GM20000 (cell line): Measurements from ENCODE around the gene ZC3H4.

ENCODE experiments used
- DNase-seq: peaks from one replicate; pipeline ENCODE4 v3.0.0; 2012; ENCODE audit warnings: low spot score
- TF ChIP-seq, protein P1 (sequence below): IDR thresholded peaks from 2 replicates; pipeline ENCODE4 v1.5.1; 2012; ENCODE audit warnings: mild to moderate bottlenecking, control low read depth; ENCODE audit errors: extremely low read depth, missing control alignments

ZC3H4 gene

GRCh38 chr19:47022140-47022536, 91.4 kb downstream of the ZC3H4 start:
- TF ChIP-seq, protein P1, sequence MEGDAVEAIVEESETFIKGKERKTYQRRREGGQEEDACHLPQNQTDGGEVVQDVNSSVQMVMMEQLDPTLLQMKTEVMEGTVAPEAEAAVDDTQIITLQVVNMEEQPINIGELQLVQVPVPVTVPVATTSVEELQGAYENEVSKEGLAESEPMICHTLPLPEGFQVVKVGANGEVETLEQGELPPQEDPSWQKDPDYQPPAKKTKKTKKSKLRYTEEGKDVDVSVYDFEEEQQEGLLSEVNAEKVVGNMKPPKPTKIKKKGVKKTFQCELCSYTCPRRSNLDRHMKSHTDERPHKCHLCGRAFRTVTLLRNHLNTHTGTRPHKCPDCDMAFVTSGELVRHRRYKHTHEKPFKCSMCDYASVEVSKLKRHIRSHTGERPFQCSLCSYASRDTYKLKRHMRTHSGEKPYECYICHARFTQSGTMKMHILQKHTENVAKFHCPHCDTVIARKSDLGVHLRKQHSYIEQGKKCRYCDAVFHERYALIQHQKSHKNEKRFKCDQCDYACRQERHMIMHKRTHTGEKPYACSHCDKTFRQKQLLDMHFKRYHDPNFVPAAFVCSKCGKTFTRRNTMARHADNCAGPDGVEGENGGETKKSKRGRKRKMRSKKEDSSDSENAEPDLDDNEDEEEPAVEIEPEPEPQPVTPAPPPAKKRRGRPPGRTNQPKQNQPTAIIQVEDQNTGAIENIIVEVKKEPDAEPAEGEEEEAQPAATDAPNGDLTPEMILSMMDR, result no peak
- DNase-seq, result peak; percentile 38

DNA sequence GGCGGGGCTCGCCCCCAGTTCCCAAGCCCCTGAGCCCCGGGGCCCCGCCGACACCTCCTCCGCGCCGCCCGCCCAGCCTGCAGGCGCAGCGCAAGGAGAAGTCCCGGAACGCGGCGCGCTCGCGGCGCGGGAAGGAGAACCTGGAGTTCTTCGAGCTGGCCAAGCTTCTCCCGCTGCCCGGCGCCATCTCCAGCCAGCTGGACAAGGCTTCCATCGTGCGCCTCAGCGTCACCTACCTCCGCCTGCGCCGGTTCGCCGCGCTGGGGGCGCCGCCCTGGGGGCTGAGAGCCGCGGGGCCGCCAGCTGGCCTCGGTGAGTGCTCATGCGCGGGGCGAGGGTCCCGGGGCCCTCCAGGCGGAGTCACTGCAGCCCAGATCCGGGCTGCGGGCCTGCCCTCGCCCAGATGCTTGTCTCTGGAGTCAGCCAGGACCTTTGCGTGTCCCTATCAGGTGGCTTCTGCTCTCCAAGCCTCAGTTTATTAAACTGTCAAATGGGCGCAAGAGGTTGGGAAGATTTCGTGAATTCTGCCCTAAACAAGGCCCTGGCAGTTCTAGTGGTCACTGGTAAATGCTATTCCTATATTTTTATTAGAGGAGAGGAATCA, 91.9 kb downstream of the ZC3H4 start:
- TF ChIP-seq, protein P1, result no peak
- DNase-seq, result peak; percentile 38

GRCh38 chr19:47020992-47021496, 92.5 kb downstream of the ZC3H4 start:
- TF ChIP-seq, protein P1, result no peak
- DNase-seq, result peak; percentile 79

DNA sequence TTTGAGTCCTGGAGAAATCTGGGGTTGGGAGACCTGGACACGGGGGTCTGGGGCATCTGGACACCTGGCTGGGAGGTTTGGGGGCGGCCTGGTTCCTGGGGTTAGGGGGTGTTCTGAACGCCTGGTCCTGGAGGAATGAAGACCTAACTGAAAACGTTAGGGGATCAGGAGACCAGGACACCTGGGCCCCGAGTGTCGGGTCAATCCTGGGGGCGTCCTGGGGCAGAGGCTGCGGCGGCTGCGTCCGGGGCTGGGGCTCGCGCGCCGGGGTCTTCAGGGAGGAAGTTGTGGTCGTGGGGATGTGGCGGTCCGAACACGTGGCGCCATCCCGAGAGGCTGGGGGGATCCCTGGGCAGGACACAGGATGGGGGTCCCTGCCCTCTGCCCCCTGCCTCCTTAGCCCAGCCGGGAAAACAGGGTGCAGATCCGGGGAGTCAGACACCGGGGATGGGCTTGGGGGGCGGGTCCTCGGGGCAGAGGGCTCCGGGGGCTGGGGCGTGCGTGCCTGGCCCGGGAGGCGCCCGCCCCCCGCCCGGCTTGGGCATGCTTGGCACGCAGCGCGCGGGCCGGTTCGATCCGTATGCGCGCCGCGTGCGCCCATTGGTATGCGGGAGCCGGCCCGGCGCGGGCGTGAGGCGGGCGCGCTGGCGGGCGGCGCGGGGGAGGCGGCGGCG, 93.3 kb downstream of the ZC3H4 start:
- DNase-seq, result peak; percentile 61
- TF ChIP-seq, protein P1, result no peak

- TF ChIP-seq, protein P1, result no peak
These were observed 94.0 kb downstream of the ZC3H4 start, which contains the start of gene NPAS1 for GRCh38 chr19:47019431-47020041. NPAS1 (plus strand) TSS chr19:47019837; CDS start chr19:47021048, 1,211 bp downstream.

DNA sequence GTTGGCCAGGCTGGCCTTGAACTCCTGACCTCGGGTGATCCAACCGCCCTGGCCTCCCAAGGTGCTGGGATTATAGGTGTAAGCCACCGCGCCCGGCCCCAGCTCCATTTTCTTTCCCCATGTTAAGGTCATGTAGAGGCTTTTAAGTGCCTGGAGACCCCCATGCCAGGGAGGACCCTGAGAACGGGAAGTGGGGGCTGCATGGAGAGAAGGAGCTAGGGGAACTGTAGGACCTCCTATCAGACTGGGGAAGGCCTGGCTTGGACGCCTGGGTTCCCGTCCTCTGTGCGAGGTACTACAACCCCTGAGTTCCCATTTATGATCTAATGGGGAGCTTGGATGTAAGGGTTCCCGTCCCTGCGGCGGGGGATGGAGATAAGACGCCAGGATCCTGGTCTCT, 94.7 kb downstream of the ZC3H4 start:
- TF ChIP-seq, protein P1, result no peak
- no peak for DNase-seq

More at GRCh38 chr19:47019431-47020041, 94.0 kb downstream of the ZC3H4 start, which contains the start of gene NPAS1:
- peak; percentile 66 for DNase-seq
